Stimulated activated CD4-positive, alpha-beta T cell treated with anti-CD3 and anti-CD28 coated beads, TNF-alpha, amount 100 ng/mL, for 24 hours (primary cell): ENCODE data around the gene ST8SIA1.

ENCODE experiments used
- DNase-seq, 3 experiments: peaks; one replicate each; pipeline ENCODE4 v3.0.0-alpha.2; 2020; ENCODE audit warnings: low read depth in 3 of 3

The ST8SIA1 gene

GRCh38 chr12:22283508-22283907 lies 51.0 kb downstream of the ST8SIA1 start:
- DNase-seq = no peak

- no peak for DNase-seq
Observed at GRCh38 chr12:22283006-22283506, 51.5 kb downstream of the ST8SIA1 start.

DNA sequence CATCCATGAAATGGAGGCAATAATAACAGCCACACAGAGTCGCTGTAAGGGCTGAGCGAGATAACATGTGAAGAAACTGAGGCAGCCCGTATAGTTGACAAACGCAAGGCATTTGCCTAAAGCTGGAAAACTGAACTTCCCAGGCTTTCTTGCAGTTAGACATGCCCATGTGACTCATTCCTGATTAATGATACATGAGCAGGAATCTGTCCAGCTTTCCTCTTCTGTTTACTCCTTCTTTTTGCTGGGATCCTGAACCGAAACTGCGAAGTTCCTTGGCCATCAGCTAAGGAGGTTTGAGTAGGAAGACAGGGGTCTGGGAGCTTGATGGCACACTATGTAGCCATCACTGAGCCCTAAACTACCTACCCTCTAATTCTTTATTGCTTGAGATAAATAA lies 52.2 kb downstream of the ST8SIA1 start:
- no peak for DNase-seq

- no peak for DNase-seq
Observed at GRCh38 chr12:22276867-22277266, 57.6 kb downstream of the ST8SIA1 start.

- no peak for DNase-seq
Observed at GRCh38 chr12:22276313-22276712, 58.2 kb downstream of the ST8SIA1 start.

- DNase-seq = no peak
Observed at GRCh38 chr12:22275843-22276242, 58.7 kb downstream of the ST8SIA1 start.

DNA sequence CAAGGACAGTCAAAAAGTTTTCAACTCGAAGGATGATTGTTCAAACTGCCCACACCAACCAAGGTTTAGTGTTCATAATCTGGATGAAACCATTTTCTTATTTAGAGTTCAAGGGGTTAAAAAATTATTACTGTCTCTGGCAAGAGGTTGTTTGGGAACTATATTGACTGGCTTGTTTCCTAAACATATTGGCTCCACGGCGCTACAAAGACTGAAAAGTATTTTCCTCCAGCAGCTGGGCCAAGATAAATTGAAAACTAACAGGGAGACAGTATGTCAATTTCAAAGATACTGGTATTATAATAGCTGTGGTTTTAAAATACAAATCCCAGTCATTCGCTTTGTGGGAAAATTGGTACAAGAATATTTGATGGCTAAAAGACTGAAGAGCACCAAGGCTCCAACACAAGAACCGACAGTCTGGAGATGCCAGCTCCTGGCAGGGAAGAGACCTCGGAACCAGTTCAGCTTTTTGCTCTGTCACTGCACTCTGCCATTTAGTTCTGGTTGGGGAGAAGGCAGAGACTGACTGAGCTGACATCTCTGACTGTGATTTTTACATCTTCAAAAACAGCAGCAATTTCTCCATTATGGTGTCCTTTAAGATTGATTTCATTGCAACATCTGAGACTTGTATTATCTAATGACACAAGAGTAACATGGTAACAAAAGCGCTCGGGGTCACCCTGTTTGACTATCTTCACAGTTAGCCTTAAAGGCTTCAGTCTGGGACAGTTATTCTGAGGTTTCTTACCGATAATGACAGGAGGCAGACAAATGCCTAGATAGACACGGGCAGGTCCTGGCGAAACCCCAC lies 62.0 kb downstream of the ST8SIA1 start:
- no peak for DNase-seq

DNA sequence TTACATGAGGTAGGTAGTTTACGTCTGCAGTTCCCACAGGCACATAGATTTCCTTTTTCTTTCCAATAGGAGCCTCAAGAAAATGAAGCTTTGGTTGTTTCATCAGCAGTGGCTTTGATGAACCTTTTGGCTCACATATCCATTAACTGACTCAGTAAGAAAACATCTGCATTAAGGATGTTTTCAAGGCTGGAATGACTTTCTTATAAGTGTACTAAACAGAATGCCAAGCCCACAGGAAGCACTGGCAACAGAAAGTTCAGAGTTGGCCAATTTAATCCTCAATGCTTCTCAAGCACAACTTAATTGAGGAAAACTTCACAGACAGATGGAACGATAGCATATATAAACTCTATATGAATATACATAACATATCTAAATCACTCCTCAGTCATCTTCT lies 63.5 kb downstream of the ST8SIA1 start:
- no peak for DNase-seq

DNA sequence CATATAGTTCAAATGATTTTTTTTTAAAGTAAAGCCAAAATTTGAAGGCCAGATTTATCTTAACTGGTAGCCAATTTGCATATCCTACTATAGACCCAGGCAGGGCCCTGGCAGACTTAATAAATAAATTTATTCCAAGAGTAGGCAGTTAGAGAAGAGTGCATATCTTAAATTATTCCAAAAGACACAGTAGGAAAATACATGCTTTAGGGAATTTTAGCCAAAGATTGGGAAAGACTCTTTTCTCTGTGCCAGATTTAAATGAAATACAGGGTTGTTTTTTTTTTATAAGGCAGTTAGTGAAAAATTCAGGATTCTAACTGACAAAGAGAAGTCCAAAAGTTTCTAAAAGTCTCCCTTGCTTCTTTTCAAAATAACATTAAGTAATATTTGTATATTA lies 65.5 kb downstream of the ST8SIA1 start:
- no peak for DNase-seq

DNA sequence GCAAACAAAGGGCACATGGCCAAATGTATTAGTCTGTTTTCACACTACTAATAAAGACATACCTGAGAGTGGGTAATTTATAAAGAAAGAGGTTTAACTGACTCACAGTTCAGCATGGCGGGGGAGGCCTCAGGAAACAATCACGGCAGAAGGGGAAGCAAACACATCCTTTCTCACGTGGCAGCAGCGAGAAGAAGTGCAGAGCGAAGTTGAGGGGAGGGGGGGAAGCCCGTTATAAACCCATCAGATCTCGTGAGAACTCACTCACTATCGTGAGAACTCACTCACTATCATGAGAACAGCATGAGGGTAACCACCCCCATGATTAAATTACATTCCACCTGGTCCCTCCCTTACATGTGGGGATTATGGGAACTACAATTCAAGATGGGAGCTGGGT lies 66.1 kb downstream of the ST8SIA1 start:
- DNase-seq = no peak

- no peak for DNase-seq
Observed at GRCh38 chr12:22266101-22266500, 68.4 kb downstream of the ST8SIA1 start.

GRCh38 chr12:22264380-22264779 lies 70.1 kb downstream of the ST8SIA1 start:
- DNase-seq = no peak

DNA sequence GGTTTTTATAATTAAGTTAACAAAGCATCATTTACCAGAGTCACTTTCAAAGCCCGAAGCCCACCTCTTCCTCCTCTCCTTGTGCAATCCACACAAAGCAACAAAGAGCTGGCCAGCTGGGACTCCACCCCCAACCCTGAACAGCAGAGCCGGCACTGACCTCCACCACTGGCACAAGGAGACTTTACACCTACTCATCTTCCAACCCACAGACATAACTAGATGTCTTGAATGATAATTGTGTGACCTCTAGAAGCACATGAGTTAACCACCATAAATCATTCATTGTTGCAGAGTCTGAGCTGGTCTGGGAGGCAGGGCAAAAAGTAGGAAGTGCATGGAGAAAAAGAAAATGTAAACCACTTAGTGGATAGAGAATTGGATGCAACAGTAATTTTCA lies 72.2 kb downstream of the ST8SIA1 start:
- DNase-seq = no peak

DNA sequence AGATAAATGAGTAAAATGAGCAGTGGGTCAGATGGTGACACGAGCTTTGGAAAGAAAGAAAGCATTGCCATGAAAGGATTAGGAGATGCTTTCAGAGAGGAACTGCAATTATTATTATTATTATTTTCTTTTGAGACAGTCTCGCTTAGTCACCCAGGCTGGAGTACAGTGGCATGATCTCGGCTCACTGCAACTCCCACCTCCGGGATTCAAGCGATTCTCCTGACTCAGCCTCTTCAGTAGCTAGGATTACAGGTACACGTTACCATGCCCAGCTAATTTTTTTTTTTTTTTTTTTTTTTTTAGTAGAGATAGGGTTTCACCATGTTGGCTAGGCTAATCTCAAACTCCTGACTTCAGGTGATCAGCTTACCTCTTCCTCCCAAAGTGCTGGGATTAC lies 77.4 kb downstream of the ST8SIA1 start:
- no peak for DNase-seq

GRCh38 chr12:22256605-22257004 lies 77.9 kb downstream of the ST8SIA1 start:
- no peak for DNase-seq

DNA sequence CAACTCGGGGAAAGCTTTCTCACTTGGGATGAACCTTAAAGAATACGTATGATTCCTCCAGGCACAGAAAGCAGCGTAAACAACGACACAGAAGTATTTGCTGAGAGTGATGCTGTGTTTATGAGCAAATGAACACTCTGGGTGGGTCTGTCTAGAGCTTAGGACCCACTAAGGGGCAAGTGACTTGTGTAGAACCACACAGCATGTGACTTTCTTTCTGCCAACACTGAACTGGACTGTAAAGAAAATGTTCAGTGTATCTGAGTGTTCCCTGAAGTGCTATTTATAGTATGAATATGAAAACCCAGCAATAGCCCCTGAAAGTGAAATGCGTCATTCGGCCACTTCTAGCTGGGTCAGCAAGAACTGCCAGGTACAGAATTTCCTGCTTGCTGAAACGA lies 78.5 kb downstream of the ST8SIA1 start:
- no peak for DNase-seq

DNA sequence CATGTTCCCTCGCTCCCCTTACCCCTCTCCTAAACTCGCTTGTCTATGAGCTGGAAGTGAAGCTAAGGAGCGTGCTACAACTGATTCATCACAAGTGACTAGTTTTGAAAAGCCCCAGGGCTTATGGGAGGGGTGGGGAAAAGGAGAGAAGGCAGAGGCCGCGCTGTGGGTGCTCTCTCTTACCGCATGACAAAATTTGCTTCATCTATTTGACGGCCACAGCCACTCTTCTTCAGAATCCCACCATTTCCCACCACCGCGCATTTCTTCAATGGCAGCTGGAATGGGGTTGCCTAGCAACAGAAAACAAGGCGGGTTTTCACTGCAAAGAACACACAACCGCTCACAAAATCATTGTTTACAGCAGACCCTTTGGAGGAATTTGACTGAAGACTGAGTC lies 79.4 kb downstream of the ST8SIA1 start:
- DNase-seq = no peak

DNA sequence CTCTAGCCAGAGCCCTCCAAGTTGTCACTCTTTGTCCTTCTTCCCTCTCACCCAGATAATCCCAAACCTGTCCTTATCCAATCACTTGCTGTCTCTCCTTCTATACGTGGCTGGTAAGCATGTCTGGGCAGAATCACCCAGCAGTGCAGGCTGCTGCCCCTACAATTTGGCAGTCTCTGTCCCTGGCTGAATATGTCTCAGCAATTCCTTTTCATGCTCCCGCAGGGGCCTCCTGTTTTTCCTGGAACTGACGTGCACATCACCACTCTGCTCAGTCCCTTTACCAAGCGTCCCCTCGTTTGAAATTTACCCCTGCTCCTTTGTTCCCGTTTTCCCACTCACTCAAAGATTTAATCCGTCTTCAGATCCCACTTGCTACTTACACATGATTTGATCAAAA lies 80.0 kb downstream of the ST8SIA1 start:
- no peak for DNase-seq

DNA sequence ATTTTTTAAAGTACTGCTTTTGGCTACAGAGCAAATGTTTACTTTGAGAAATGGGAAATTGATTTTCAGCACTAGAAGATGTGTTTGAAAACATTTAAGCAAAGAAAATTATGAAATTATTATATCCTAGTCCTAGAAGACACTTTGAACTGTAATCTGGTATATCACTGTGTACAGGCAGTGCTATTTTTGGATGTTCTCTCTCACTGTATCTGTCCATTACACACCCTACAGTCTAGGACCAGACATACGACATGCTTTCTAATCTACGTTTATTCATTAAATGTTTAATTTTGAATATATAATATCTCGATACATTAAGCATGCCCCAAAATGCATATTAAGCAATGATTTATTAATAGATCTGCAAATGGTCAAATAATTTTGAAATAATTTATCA lies 82.5 kb downstream of the ST8SIA1 start:
- DNase-seq = no peak

DNA sequence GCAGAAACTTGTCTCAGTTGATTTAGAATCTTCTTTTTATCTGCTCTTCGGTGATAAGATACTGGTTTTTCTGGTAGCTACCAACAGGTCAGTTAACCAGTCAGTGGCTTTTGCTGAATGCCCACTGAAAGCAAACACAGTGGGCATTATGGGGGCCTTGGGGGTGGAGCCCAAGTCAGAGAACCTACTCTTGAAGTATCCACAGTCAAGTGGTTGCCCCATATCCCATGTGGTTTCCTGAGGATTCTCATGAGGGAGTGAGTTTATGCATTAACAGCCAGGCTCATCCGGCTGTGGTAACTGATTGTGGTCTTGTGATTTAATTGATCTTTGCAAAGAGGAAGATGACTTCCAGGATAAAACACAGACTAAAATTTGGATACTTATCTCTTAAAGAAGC lies 83.7 kb downstream of the ST8SIA1 start:
- no peak for DNase-seq

GRCh38 chr12:22248571-22249115 lies 85.9 kb downstream of the ST8SIA1 start:
- no peak for DNase-seq

GRCh38 chr12:22248121-22248520 lies 86.4 kb downstream of the ST8SIA1 start:
- no peak for DNase-seq

- DNase-seq = no peak
Observed at GRCh38 chr12:22246217-22246846, 88.2 kb downstream of the ST8SIA1 start.
